RWPE1 (cell line): ENCODE measurements around the gene AIG1.
A peak's percentile ranks its signal among the peaks of the same experiment; 100 is the strongest.

ENCODE experiments used
- CTCF ChIA-PET: fragments of 350-600 bp; sonication (Branson Sonifier 250); formaldehyde crosslinking; extraction: SDS; loops from one replicate; lab custom pipeline; 2021; lab: Yijun Ruan, JAX
- POLR2A ChIA-PET: fragments of 400-600 bp; formaldehyde crosslinking; extraction: SDS; loops from one replicate; lab custom pipeline; 2020; ENCODE audit warnings: antibody characterized with exemption; ENCODE audit not compliant: low non-redundant PET; lab: Yijun Ruan, JAX
- DNase-seq: peaks from one replicate; pipeline ENCODE4 v3.0.0; 2012; ENCODE audit warnings: low spot score
- H3K27ac ChIP-seq: fragments of 450-650 bp; 2 replicates; pipeline ENCODE4 v1.5.1; 2017
- CTCF ChIP-seq: fragments of 450-650 bp; conservative IDR thresholded peaks from 2 replicates; pipeline ENCODE4 v1.5.1; 2017; ENCODE audit warnings: low read depth, mild to moderate bottlenecking

AIG1 gene

DNA sequence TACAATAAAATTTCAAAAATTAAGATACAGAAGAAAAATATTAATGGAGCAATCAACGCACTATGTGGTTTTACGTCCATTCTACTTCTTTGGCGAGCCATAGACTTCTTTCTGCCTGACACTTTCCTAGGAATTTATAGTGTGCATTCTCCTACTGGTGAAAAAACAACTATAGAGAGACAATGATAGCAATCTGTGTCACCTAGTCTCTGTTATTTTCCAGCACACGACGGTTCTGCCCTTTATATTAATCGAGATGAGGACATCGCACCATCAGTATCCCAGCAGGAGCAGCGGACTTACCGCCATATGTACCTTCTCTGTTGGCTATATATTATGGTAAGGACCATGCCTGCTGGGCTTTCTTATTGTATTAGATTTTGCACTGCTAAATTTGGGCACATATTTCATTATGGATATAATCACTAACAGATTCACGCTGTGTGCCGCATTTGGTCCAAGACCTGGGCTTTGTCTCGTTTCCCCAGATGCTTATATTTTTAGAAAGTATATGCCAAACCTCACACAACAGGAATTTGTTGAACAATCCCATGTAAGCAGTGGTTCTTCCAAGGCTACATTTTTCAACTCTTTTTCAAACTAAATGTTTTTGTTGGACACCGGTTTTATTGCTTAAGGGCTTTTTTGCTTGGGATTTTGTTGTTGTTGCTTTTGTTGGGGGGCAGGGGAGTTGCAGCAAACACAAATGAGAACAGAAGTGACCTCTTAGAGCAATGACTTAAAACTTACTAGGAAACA, 223.4 kb downstream of the AIG1 start:
- H3K27ac ChIP-seq: no peak overlapping the region
- no peak for DNase-seq
- CTCF ChIA-PET: no interaction called here
- POLR2A ChIA-PET: no interaction called here
- no peak for TF ChIP-seq CTCF

DNA sequence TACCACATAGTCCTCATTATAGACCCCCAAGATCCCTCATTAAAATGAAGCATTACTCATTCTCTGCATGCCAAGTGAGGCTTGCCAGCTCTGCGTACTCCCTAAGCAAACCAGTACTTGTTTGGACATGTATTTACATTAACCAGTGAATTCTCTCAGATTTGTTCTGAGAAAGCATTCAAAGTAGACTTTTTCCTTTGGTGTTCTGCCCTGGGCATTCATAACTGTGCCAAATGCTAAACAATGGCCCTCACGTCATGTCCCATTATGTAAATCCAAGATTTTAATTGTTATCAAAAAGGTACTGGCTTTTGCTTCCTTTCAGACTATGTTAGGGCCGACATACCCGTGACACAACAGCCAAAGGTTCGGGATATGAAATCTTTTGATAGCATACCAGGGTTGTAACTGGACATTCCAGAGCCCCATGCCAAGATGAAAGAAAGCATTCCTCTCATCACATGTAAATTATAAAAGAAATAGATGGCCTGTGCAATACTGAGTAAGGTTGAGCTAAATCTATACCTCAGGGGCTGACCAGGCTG, 225.6 kb downstream of the AIG1 start:
- CTCF ChIA-PET: interaction anchor here (1.2 to 1.6 kb wide), 2 partner anchors 9 to 141 kb away, joined by 3 to 5 read pairs; no protein-coding TSS in a partner anchor
- POLR2A ChIA-PET: no interaction called here

DNA sequence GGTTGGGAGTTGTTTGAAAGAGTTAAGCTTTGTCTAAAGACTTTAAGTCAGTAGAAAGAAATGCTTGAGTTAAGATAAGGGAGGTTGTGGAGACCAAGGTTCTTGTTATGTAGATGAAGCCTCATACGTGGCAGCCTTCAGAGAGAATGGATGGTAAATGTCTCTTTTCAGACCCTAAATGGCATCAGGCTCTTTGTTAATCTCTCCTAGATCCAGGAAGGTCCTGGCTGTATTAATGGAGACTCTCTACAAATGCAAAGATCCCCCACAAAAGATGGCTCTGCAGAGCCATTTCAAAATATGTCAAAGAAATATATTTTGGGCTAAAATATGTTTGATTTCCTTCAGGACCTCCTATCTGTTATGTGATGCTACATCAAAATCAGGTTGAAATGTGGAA, 228.2 kb downstream of the AIG1 start:
- TF ChIP-seq CTCF: no peak
- ChIA-PET CTCF (no interaction called here), POLR2A (no interaction called here)
- no peak overlapping the region for H3K27ac ChIP-seq
- DNase-seq: no peak

More for the DNA sequence above, 225.6 kb downstream of the AIG1 start:
- DNase-seq: peak; percentile 91
- H3K27ac ChIP-seq: peak overlapping the region; percentile 92
- TF ChIP-seq CTCF: no peak

DNA sequence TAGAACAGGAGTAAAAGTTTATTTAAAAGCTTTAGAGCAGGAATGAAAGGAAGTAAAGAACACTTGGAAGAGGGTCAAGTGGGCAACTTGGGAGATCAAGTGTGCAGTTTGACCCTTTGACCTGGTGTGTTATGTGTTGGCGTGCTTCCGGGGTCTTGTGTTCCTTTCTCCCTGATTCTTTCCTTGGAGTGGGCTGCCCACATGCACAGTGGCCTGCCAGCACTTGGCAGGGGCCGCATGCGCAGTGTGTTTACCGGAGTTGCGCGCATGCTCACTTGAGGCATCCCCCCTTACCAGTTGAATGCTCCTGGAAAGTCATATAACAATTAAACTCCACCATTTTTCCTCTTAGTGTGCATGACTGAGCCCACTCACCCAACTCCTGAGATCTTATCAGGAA, 229.5 kb downstream of the AIG1 start:
- no peak overlapping the region for H3K27ac ChIP-seq
- POLR2A ChIA-PET: no interaction called here
- no peak for DNase-seq
- CTCF ChIA-PET: no interaction called here
- TF ChIP-seq CTCF: no peak

GRCh38 chr6:143293523-143293922, 232.8 kb downstream of the AIG1 start:
- CTCF ChIA-PET: no interaction called here
- TF ChIP-seq CTCF: no peak
- POLR2A ChIA-PET: no interaction called here
- DNase-seq: no peak
- H3K27ac ChIP-seq: no peak overlapping the region

DNA sequence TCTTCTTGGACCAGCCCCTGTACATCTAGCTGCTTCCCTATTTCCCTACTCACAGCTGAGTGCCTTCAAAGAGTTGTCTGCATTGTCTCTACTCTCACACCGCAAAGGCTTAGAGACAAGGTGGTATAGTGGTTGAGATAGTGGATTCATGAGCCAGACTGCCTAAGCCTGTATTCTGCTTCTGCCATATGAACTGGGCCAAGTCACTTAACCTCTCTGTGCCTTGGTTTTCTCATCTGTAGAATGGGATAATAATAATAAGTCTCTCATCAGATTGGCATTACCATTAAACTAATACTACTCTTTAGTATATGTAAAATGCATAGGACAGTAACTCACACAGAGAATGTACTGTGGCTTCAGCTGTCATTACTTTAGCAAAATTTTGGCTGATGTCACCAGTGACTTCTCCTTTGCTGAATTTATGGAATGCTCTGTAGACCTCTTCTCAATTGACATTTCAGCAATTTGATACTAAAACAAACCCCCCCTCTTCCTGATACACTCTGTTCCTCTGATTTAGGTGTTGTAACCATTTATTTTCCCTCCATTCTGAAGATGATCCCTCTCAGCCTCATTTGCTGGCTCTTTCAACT, 233.7 kb downstream of the AIG1 start:
- TF ChIP-seq CTCF: no peak
- no peak for DNase-seq
- ChIA-PET CTCF (no interaction called here), POLR2A (no interaction called here)
- H3K27ac ChIP-seq: no peak overlapping the region
